ENCODE data around the gene TBCC.
"Not testable (repeated sequence)": the region's sequence is repeated elsewhere in the genome, so short reads cannot be mapped to it uniquely, and the experiment has no call there.

TBCC gene

GRCh38 chr6:42746463-42747391 is 824 bp upstream of the TBCC start:
- H3K9me3 ChIP-seq (ENCODE audit: low read length): no peaks in the 10 kb centered on the region
- no peaks in the 10 kb centered on the region for H3K27me3 ChIP-seq (ENCODE audit: control insufficient read depth in 1 of 2, insufficient read depth in 2 of 2, low read length in 2 of 2)
- H3K9ac ChIP-seq (ENCODE audit: low read length): peak overlapping the region; percentile 90
- H3K4me3 ChIP-seq (ENCODE audit: low read depth in 1 of 2, low read length in 2 of 2): peak overlapping the region; percentile 94 to 96
- H3K4me1 ChIP-seq (ENCODE audit: insufficient read depth, low read length): peaks cover 31% of the 10 kb centered on the region
- H3K36me3 ChIP-seq (ENCODE audit: insufficient read depth, low read length): no peaks in the 10 kb centered on the region
- H3K27ac ChIP-seq (ENCODE audit: low read depth, low read length): peak overlapping the region; percentile 98

GRCh38 chr6:42745083-42745639 is 742 bp downstream of the TBCC start:
- H3K36me3 ChIP-seq (ENCODE audit: insufficient read depth, low read length): no peaks in the 10 kb centered on the region
- no peaks in the 10 kb centered on the region for H3K27me3 ChIP-seq (ENCODE audit: control insufficient read depth in 1 of 2, insufficient read depth in 2 of 2, low read length in 2 of 2)
- peaks cover 31% of the 10 kb centered on the region for H3K4me1 ChIP-seq (ENCODE audit: insufficient read depth, low read length)
- no peaks in the 10 kb centered on the region for H3K9me3 ChIP-seq (ENCODE audit: low read length)
- H3K9ac ChIP-seq (ENCODE audit: low read length): peak overlapping the region; percentile 98
- H3K4me3 ChIP-seq (ENCODE audit: low read depth in 1 of 2, low read length in 2 of 2): peak overlapping the region; percentile 82 to 99
- H3K27ac ChIP-seq (ENCODE audit: low read depth, low read length): peak overlapping the region; percentile 99

- peak overlapping the region; percentile 98 for H3K9ac ChIP-seq (ENCODE audit: low read length)
- no peaks in the 10 kb centered on the region for H3K27me3 ChIP-seq (ENCODE audit: control insufficient read depth in 1 of 2, insufficient read depth in 2 of 2, low read length in 2 of 2)
- peaks cover 31% of the 10 kb centered on the region for H3K4me1 ChIP-seq (ENCODE audit: insufficient read depth, low read length)
- no peaks in the 10 kb centered on the region for H3K36me3 ChIP-seq (ENCODE audit: insufficient read depth, low read length)
- no peaks in the 10 kb centered on the region for H3K9me3 ChIP-seq (ENCODE audit: low read length)
- peak overlapping the region; percentile 82 to 99 for H3K4me3 ChIP-seq (ENCODE audit: low read depth in 1 of 2, low read length in 2 of 2)
- peak overlapping the region; percentile 99 for H3K27ac ChIP-seq (ENCODE audit: low read depth, low read length)
These were observed 1.5 kb downstream of the TBCC start for GRCh38 chr6:42744351-42744893.

GRCh38 chr6:42742116-42742894 is 3.6 kb downstream of the TBCC start:
- peaks cover 18% of the 10 kb centered on the region for H3K4me1 ChIP-seq (ENCODE audit: insufficient read depth, low read length)
- no peaks in the 10 kb centered on the region for H3K27me3 ChIP-seq (ENCODE audit: control insufficient read depth in 1 of 2, insufficient read depth in 2 of 2, low read length in 2 of 2)
- no peaks in the 10 kb centered on the region for H3K36me3 ChIP-seq (ENCODE audit: insufficient read depth, low read length)
- H3K4me3 ChIP-seq (ENCODE audit: low read depth in 1 of 2, low read length in 2 of 2): no peak overlapping the region
- no peak overlapping the region for H3K27ac ChIP-seq (ENCODE audit: low read depth, low read length)
- H3K9me3 ChIP-seq (ENCODE audit: low read length): no peaks in the 10 kb centered on the region
- no peak overlapping the region for H3K9ac ChIP-seq (ENCODE audit: low read length)

GRCh38 chr6:42740725-42741124 is 5.2 kb downstream of the TBCC start:
- no peaks in the 10 kb centered on the region for H3K9me3 ChIP-seq (ENCODE audit: low read length)
- no peak overlapping the region for H3K27ac ChIP-seq (ENCODE audit: low read depth, low read length)
- H3K4me1 ChIP-seq (ENCODE audit: insufficient read depth, low read length): peaks cover 18% of the 10 kb centered on the region
- H3K4me3 ChIP-seq (ENCODE audit: low read depth in 1 of 2, low read length in 2 of 2): no peak overlapping the region
- no peak overlapping the region for H3K9ac ChIP-seq (ENCODE audit: low read length)
- H3K27me3 ChIP-seq (ENCODE audit: control insufficient read depth in 1 of 2, insufficient read depth in 2 of 2, low read length in 2 of 2): no peaks in the 10 kb centered on the region
- H3K36me3 ChIP-seq (ENCODE audit: insufficient read depth, low read length): no peaks in the 10 kb centered on the region

- Histone ChIP-seq H3K4me1 (ENCODE audit: insufficient read depth, low read length) (no peaks in the 10 kb centered on the region), H3K27me3 (ENCODE audit: control insufficient read depth in 1 of 2, insufficient read depth in 2 of 2, low read length in 2 of 2) (no peaks in the 10 kb centered on the region), H3K9ac (ENCODE audit: low read length) (no peak overlapping the region), H3K27ac (ENCODE audit: low read depth, low read length) (no peak overlapping the region), H3K9me3 (ENCODE audit: low read length) (no peaks in the 10 kb centered on the region), H3K36me3 (ENCODE audit: insufficient read depth, low read length) (no peaks in the 10 kb centered on the region), H3K4me3 (ENCODE audit: low read depth in 1 of 2, low read length in 2 of 2) (no peak overlapping the region)
These were observed 9.9 kb downstream of the TBCC start for GRCh38 chr6:42735976-42736375.

GRCh38 chr6:42733867-42734481 is 11.9 kb downstream of the TBCC start:
- not testable (repeated sequence) for H3K27ac ChIP-seq (ENCODE audit: low read depth, low read length); H3K4me1 ChIP-seq (ENCODE audit: insufficient read depth, low read length); H3K9ac ChIP-seq (ENCODE audit: low read length); H3K27me3 ChIP-seq (ENCODE audit: control insufficient read depth in 1 of 2, insufficient read depth in 2 of 2, low read length in 2 of 2); H3K4me3 ChIP-seq (ENCODE audit: low read depth in 1 of 2, low read length in 2 of 2); H3K9me3 ChIP-seq (ENCODE audit: low read length); H3K36me3 ChIP-seq (ENCODE audit: insufficient read depth, low read length)

GRCh38 chr6:42729731-42730130 is 16.2 kb downstream of the TBCC start:
- Histone ChIP-seq H3K27ac (ENCODE audit: low read depth, low read length) (no peak overlapping the region), H3K9ac (ENCODE audit: low read length) (no peak overlapping the region), H3K9me3 (ENCODE audit: low read length) (no peaks in the 10 kb centered on the region), H3K36me3 (ENCODE audit: insufficient read depth, low read length) (no peaks in the 10 kb centered on the region), H3K27me3 (ENCODE audit: control insufficient read depth in 1 of 2, insufficient read depth in 2 of 2, low read length in 2 of 2) (no peaks in the 10 kb centered on the region), H3K4me1 (ENCODE audit: insufficient read depth, low read length) (peaks cover 10% of the 10 kb centered on the region), H3K4me3 (ENCODE audit: low read depth in 1 of 2, low read length in 2 of 2) (no peak overlapping the region)

- H3K9me3 ChIP-seq (ENCODE audit: low read length): no peaks in the 10 kb centered on the region
- H3K4me3 ChIP-seq (ENCODE audit: low read depth in 1 of 2, low read length in 2 of 2): peak overlapping the region in 1 of 2 donors; percentile 85
- H3K27me3 ChIP-seq (ENCODE audit: control insufficient read depth in 1 of 2, insufficient read depth in 2 of 2, low read length in 2 of 2): no peaks in the 10 kb centered on the region
- peaks cover 1% of the 10 kb centered on the region for H3K36me3 ChIP-seq (ENCODE audit: insufficient read depth, low read length)
- H3K4me1 ChIP-seq (ENCODE audit: insufficient read depth, low read length): peaks cover 16% of the 10 kb centered on the region
- H3K27ac ChIP-seq (ENCODE audit: low read depth, low read length): peak overlapping the region; percentile 90
- peak overlapping the region; percentile 83 for H3K9ac ChIP-seq (ENCODE audit: low read length)
These were observed 18.3 kb downstream of the TBCC start for GRCh38 chr6:42727627-42728026.

- H3K27me3 ChIP-seq (ENCODE audit: control insufficient read depth in 1 of 2, insufficient read depth in 2 of 2, low read length in 2 of 2): no peaks in the 10 kb centered on the region
- peaks cover 6% of the 10 kb centered on the region for H3K36me3 ChIP-seq (ENCODE audit: insufficient read depth, low read length)
- H3K27ac ChIP-seq (ENCODE audit: low read depth, low read length): peak overlapping the region; percentile 90
- H3K4me1 ChIP-seq (ENCODE audit: insufficient read depth, low read length): peaks cover 16% of the 10 kb centered on the region
- H3K9me3 ChIP-seq (ENCODE audit: low read length): no peaks in the 10 kb centered on the region
- peak overlapping the region; percentile 48 to 85 for H3K4me3 ChIP-seq (ENCODE audit: low read depth in 1 of 2, low read length in 2 of 2)
- peak overlapping the region; percentile 83 for H3K9ac ChIP-seq (ENCODE audit: low read length)
These were observed 18.8 kb downstream of the TBCC start for GRCh38 chr6:42727087-42727611.
